SK-N-MC (cell line): Measurements from ENCODE around the gene PHF2.

Experiments
- EZH2 ChIP-seq: fragments of 200-600 bp; sonication (generic); IDR thresholded peaks from one replicate; pipeline ENCODE4 v1.6.1; 2017; ENCODE audit warnings: antibody characterized with exemption
- FOXP2 ChIP-seq: optimal IDR thresholded peaks from 2 replicates; pipeline ENCODE3; 2011; ENCODE audit warnings: mild to moderate bottlenecking, moderate library complexity; ENCODE audit not compliant: insufficient read depth; ENCODE audit errors: extremely low read length, control extremely low read depth
- POLR2AphosphoS5 ChIP-seq: IDR thresholded peaks from 2 replicates; pipeline ENCODE4 v1.6.1; 2012; ENCODE audit warnings: mild to moderate bottlenecking, low read depth, low read length, borderline replicate concordance

DNA sequence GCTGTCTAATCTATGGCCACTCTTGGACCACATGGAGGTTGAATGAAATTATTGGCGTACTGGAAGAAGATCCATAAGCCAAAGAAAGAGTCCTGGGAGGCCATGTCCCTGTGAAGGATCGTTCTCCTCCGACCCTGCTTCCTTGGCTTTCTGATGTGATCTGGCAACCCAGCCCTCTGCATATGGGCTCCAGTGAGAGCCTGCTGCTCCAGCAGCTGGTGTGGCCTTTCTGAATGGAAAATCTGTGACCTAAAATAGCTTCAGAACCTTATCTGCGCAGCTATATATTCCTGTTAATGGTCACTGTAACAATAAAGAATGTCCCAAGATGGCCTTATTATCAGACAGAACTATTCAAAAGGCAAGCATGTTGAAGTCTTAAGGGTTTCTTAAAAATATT, 40.2 kb upstream of the PHF2 start:
- TF ChIP-seq EZH2 = no peak
- TF ChIP-seq POLR2AphosphoS5 = no peak
- no peak for TF ChIP-seq FOXP2
